NCI-H1105 treated with DMSO at 0.1 percent for 48 hours (cell line): ENCODE data around the gene LIME1.
A peak's percentile ranks its signal among the peaks of the same experiment; 100 is the strongest.
"Not testable (repeated sequence)": the region's sequence is repeated elsewhere in the genome, so short reads cannot be mapped to it uniquely, and the experiment has no call there.

ENCODE experiments used
- DNase-seq: peaks from one replicate; lab custom pipeline; 2025; lab: John Stamatoyannopoulos, UW

Gene LIME1

GRCh38 chr20:63773571-63774241 is 37.2 kb downstream of the LIME1 start:
- DNase-seq: no peak

GRCh38 chr20:63774306-63774705 is 37.8 kb downstream of the LIME1 start:
- DNase-seq: no peak

- DNase-seq: peak; percentile 68
These were observed 38.9 kb downstream of the LIME1 start for GRCh38 chr20:63775096-63775978.

GRCh38 chr20:63776875-63777274 is 40.4 kb downstream of the LIME1 start:
- DNase-seq: not testable (repeated sequence)

GRCh38 chr20:63777614-63778013 is 41.1 kb downstream of the LIME1 start:
- DNase-seq: no peak

GRCh38 chr20:63778034-63778752 is 41.7 kb downstream of the LIME1 start:
- DNase-seq: no peak

GRCh38 chr20:63778857-63779256 is 42.4 kb downstream of the LIME1 start:
- no peak for DNase-seq

- DNase-seq: no peak
These were observed 44.7 kb downstream of the LIME1 start for GRCh38 chr20:63781181-63781580.

- no peak for DNase-seq
These were observed 45.6 kb downstream of the LIME1 start for GRCh38 chr20:63782051-63782471.

- DNase-seq: no peak
These were observed 46.1 kb downstream of the LIME1 start for GRCh38 chr20:63782521-63782971.

GRCh38 chr20:63783970-63784369 is 47.5 kb downstream of the LIME1 start:
- DNase-seq: no peak

GRCh38 chr20:63785691-63786131 is 49.2 kb downstream of the LIME1 start:
- DNase-seq: no peak

- no peak for DNase-seq
These were observed 50.8 kb downstream of the LIME1 start for GRCh38 chr20:63787302-63787701.

GRCh38 chr20:63787749-63788148 is 51.3 kb downstream of the LIME1 start:
- no peak for DNase-seq
